Thyroid gland (tissue), 4 donors: Measurements from ENCODE around the gene PPP3CB. TPM values are rescaled to one million over a fixed set of nuclear protein-coding genes. Genes with fewer than 3 reads are reported as not detected.

Experiments
- DNase-seq, 2 donors: peaks; one replicate each; pipeline ENCODE4 v3.0.0-alpha.2; 2019
- H3K27ac ChIP-seq, 3 donors: fragments of 200-600 bp; sonication (generic); 1 replicate in 2 of 3; 2 replicates in 1 of 3; pipeline ENCODE4 v1.5.1; 2016 to 2019; ENCODE audit warnings: mild to moderate bottlenecking in 1 of 3, moderate library complexity in 1 of 3
- H3K27me3 ChIP-seq: fragments of 200-600 bp; sonication (generic); one replicate; pipeline ENCODE4 v1.5.1; 2019
- H3K36me3 ChIP-seq, 2 donors: fragments of 200-600 bp; sonication (generic); one replicate each; pipeline ENCODE4 v1.5.1; 2016 to 2019
- H3K4me1 ChIP-seq, 2 donors: fragments of 200-600 bp; sonication (generic); one replicate each; pipeline ENCODE4 v1.5.1; 2017 to 2019
- H3K4me3 ChIP-seq, 3 donors: fragments of 200-600 bp; sonication (generic); replicated peaks in 1 of 3; 1 replicate in 2 of 3; 2 replicates in 1 of 3; pipeline ENCODE4 v1.5.1; 2016; ENCODE audit warnings: mild to moderate bottlenecking in 1 of 3
- H3K9me3 ChIP-seq: fragments of 200-600 bp; sonication (generic); one replicate; pipeline ENCODE4 v1.5.1; 2017
- CTCF ChIP-seq, 6 experiments: fragments of 200-600 bp in 3 of 6; fragments of 450-650 bp in 3 of 6; sonication (generic) in 3 of 6; IDR thresholded peaks; one replicate each; pipeline ENCODE4 v1.5.1; 2016 to 2019; ENCODE audit warnings: antibody characterized with exemption in 6 of 6, mild to moderate bottlenecking in 2 of 6, inconsistent platforms in 1 of 6, moderate library complexity in 1 of 6
- POLR2A ChIP-seq, 2 donors: fragments of 450-650 bp; IDR thresholded peaks; one replicate each; pipeline ENCODE4 v1.6.1; 2017; ENCODE audit warnings: antibody characterized with exemption in 2 of 2, mild to moderate bottlenecking in 2 of 2, moderate library complexity in 1 of 2
- WGBS, 2 donors: methylation state at CpG; one replicate each; pipeline ENCODE4 v1.1.5; 2017; 5-methylcytosine and 5-hydroxymethylcytosine counted together
- intact Hi-C: fragments of 100-400 bp; cut with DNase I; formaldehyde crosslinking; loops from one replicate; pipeline ENCODE4 v1.15.1; 2023
- total RNA-seq, 4 donors: library from RNA; depleted of rRNA; stranded (reverse); fragments of >200 nt; gene quantifications; one replicate each; pipeline ENCODE4 v1.2.3, GENCODE V29; 2016

The PPP3CB gene
- total RNA-seq, 4 donors from 2014 or later, result 36.4 to 45.2 (median 41.1) TPM

- DNase-seq, result no peak
- intact Hi-C loops, result no loop called here
Measured at GRCh38 chr10:73469579-73469978, 26.2 kb downstream of the PPP3CB start.

GRCh38 chr10:73467206-73467605 is 28.6 kb downstream of the PPP3CB start:
- H3K27me3 ChIP-seq, result no peaks in the 10 kb centered on the region
- H3K4me3 ChIP-seq, result no peak overlapping the region
- no peaks in the 10 kb centered on the region for H3K4me1 ChIP-seq
- no peak for TF ChIP-seq CTCF (IDR thresholded peaks at IDR 0.05)
- H3K27ac ChIP-seq, result no peak overlapping the region
- intact Hi-C loops, result no loop called here
- no peak for DNase-seq
- 87 to 93% methylated on average over 2 of the region's 2 CpGs for WGBS, 2 donors
- no peaks in the 10 kb centered on the region for H3K9me3 ChIP-seq
- H3K36me3 ChIP-seq, result peaks cover 9 to 32% of the 10 kb centered on the region in 2 donors

More at GRCh38 chr10:73469579-73469978, 26.2 kb downstream of the PPP3CB start:
- Histone ChIP-seq H3K27ac (no peak overlapping the region), H3K36me3 (peaks cover 9 to 43% of the 10 kb centered on the region in 2 donors), H3K4me3 (no peak overlapping the region), H3K4me1 (no peaks in the 10 kb centered on the region), H3K9me3 (no peaks in the 10 kb centered on the region), H3K27me3 (no peaks in the 10 kb centered on the region)
- no peak for TF ChIP-seq POLR2A (IDR thresholded peaks at IDR 0.05)
- no peak for TF ChIP-seq CTCF (IDR thresholded peaks at IDR 0.05)

GRCh38 chr10:73465978-73466726 is 29.7 kb downstream of the PPP3CB start:
- no peak overlapping the region for H3K27ac ChIP-seq
- no peaks in the 10 kb centered on the region for H3K9me3 ChIP-seq
- H3K36me3 ChIP-seq, result peaks cover 9 to 32% of the 10 kb centered on the region in 2 donors
- intact Hi-C loops, result no loop called here
- WGBS, 2 donors, result 93 to 97% methylated on average over 2 of the region's 2 CpGs
- TF ChIP-seq CTCF (IDR thresholded peaks at IDR 0.05) (no peak), POLR2A (IDR thresholded peaks at IDR 0.05) (no peak)
- no peak overlapping the region for H3K4me3 ChIP-seq
- H3K27me3 ChIP-seq, result no peaks in the 10 kb centered on the region
- H3K4me1 ChIP-seq, result no peaks in the 10 kb centered on the region
- DNase-seq, result no peak

GRCh38 chr10:73460897-73461296 is 34.9 kb downstream of the PPP3CB start:
- Histone ChIP-seq H3K4me1 (no peaks in the 10 kb centered on the region), H3K27me3 (no peaks in the 10 kb centered on the region), H3K36me3 (peaks cover 0 to 9% of the 10 kb centered on the region in 2 donors), H3K4me3 (no peak overlapping the region), H3K27ac (no peak overlapping the region), H3K9me3 (no peaks in the 10 kb centered on the region)
- WGBS, 2 donors, result 92 to 98% methylated on average over 4 of the region's 4 CpGs
- DNase-seq, result no peak
- no peak for TF ChIP-seq CTCF (IDR thresholded peaks at IDR 0.05)
- no peak for TF ChIP-seq POLR2A (IDR thresholded peaks at IDR 0.05)
- intact Hi-C loops, result no loop called here

- intact Hi-C loops, result no loop called here
- H3K36me3 ChIP-seq, result peaks cover 0 to 1% of the 10 kb centered on the region in 2 donors
Measured at GRCh38 chr10:73459683-73460314, 36.0 kb downstream of the PPP3CB start.

More at GRCh38 chr10:73459683-73460314, 36.0 kb downstream of the PPP3CB start:
- Histone ChIP-seq H3K27ac (no peak overlapping the region), H3K4me3 (no peak overlapping the region), H3K4me1 (no peaks in the 10 kb centered on the region), H3K9me3 (no peaks in the 10 kb centered on the region), H3K27me3 (no peaks in the 10 kb centered on the region)
- DNase-seq, result no peak
- 93 to 95% methylated on average over 6 of the region's 6 CpGs for whole genome bisulfite sequencing, 2 donors
- TF ChIP-seq CTCF (IDR thresholded peaks at IDR 0.05), result no peak
- TF ChIP-seq POLR2A (IDR thresholded peaks at IDR 0.05), result no peak
